Brain microvascular endothelial cell (primary cell): Measurements from ENCODE around the gene TBC1D1.
A peak's percentile ranks its signal among the peaks of the same experiment; 100 is the strongest.

Experiments used
- DNase-seq: peaks from one replicate; pipeline ENCODE4 v3.0.0-alpha.2; 2020
- H3K27ac ChIP-seq: fragments of 250-450 bp; sonication (Bioruptor Pico); 2 replicates; pipeline ENCODE4 v1.5.1; 2020; ENCODE audit warnings: mild to moderate bottlenecking, moderate library complexity
- H3K27me3 ChIP-seq: fragments of 250-450 bp; sonication (Bioruptor Pico); replicated peaks from 2 replicates; pipeline ENCODE4 v1.5.1; 2020; ENCODE audit warnings: mild to moderate bottlenecking
- H3K36me3 ChIP-seq: fragments of 250-450 bp; sonication (Bioruptor Pico); replicated peaks from 2 replicates; pipeline ENCODE4 v1.5.1; 2020; ENCODE audit warnings: mild to moderate bottlenecking
- H3K4me3 ChIP-seq: 2 replicates; pipeline ENCODE4 v1.5.1; 2011; ENCODE audit warnings: low read depth, mild to moderate bottlenecking, control low read depth, low read length, moderate library complexity
- in situ Hi-C: cut with HindIII; loops from 2 replicates; pipeline ENCODE4 v1.10.0; 2017; ENCODE audit warnings: low sequenced_read_pairs, low pct_ligation_motif_present
- TF ChIP-seq, protein P1 (sequence below): IDR thresholded peaks from 2 replicates; pipeline ENCODE4 v1.5.1; 2011; ENCODE audit warnings: low read depth, mild to moderate bottlenecking, moderate library complexity, low read length, control low read depth, inconsistent platforms; ENCODE audit errors: missing control alignments

The TBC1D1 gene

DNA sequence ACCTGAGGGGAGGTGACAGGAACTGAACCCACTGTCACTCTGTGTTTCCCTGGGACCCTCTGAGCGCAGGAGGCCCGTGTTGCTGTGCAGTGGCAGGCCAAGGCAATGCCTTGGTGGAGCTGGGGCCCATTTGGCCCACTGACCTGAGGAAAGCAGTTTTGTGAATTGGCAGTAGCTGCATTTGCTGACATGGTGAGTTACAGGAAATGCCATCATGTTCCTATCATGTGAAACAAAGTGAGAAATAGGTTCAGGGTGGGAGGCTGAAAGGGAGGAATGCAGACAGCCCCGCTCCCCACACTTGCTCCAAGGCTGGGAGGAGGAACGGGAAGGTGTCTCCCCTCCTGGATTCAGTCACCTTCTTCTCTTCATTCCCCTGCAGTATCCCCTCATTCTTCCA lies 215.4 kb downstream of the TBC1D1 start:
- no peaks in the 10 kb centered on the region for H3K27me3 ChIP-seq
- in situ Hi-C loops: no loop called here
- TF ChIP-seq, protein P1, sequence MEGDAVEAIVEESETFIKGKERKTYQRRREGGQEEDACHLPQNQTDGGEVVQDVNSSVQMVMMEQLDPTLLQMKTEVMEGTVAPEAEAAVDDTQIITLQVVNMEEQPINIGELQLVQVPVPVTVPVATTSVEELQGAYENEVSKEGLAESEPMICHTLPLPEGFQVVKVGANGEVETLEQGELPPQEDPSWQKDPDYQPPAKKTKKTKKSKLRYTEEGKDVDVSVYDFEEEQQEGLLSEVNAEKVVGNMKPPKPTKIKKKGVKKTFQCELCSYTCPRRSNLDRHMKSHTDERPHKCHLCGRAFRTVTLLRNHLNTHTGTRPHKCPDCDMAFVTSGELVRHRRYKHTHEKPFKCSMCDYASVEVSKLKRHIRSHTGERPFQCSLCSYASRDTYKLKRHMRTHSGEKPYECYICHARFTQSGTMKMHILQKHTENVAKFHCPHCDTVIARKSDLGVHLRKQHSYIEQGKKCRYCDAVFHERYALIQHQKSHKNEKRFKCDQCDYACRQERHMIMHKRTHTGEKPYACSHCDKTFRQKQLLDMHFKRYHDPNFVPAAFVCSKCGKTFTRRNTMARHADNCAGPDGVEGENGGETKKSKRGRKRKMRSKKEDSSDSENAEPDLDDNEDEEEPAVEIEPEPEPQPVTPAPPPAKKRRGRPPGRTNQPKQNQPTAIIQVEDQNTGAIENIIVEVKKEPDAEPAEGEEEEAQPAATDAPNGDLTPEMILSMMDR: no peak
- peaks cover 4% of the 10 kb centered on the region for H3K36me3 ChIP-seq
- H3K4me3 ChIP-seq: no peak overlapping the region
- H3K27ac ChIP-seq: peak overlapping the region; percentile 29
- DNase-seq: peak; percentile 43

DNA sequence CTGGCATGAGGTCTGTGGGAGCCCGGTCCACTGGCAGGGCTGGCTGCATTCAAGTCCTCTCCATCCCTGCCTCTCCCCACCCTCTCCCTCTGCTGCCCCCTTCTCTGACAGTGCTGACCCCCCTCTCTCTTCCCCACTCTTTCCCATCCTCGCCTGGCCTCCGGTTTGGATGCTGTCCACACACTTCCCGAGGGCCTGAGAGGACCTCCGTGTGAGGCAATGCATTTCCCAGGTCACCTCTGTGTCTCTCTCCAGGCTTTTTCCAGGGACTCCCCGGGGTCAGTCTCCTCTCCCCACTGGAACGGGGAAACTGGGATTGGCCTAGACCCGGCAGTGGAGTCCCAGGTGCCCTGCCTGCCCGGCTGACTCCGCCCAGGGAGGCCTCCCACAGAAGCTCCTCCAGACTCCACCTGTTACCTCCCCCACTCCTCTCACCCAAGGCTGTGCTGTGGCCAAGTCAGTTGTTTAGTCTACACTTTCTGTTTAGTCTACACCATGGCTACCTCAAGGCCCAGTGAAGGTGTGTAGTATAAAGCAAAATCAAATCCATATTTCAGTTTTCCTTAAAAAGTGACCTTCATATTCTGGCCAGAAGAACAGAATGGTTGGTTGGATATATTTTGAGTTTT lies 216.1 kb downstream of the TBC1D1 start:
- DNase-seq: no peak
- Histone ChIP-seq H3K27ac (peak overlapping the region; percentile 29), H3K36me3 (peaks cover 4% of the 10 kb centered on the region), H3K4me3 (no peak overlapping the region), H3K27me3 (no peaks in the 10 kb centered on the region)
- in situ Hi-C loops: no loop called here
- TF ChIP-seq, protein P1: no peak

DNA sequence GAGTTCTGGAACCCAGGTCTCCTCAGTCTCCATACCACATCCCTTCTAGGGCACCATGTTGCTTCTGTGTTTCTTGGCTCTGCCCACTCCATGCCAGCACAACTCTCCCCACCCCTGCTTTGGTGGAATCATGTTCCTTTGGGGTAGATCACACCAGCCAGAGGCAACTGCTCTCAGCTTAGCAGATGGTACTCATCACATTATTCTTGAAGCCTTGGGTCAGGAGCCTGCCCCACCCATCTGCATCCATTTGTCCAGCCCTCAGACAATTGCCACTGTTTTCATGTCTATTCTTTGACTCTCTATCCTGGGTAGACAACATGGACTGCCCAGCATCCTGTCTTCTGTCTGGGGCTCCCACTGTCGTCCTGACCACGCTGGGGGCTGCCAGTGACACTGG lies 216.9 kb downstream of the TBC1D1 start:
- peaks cover 4% of the 10 kb centered on the region for H3K36me3 ChIP-seq
- H3K27ac ChIP-seq: no peak overlapping the region
- in situ Hi-C loops: no loop called here
- no peak overlapping the region for H3K4me3 ChIP-seq
- no peak for DNase-seq
- H3K27me3 ChIP-seq: no peaks in the 10 kb centered on the region
- TF ChIP-seq, protein P1: no peak

DNA sequence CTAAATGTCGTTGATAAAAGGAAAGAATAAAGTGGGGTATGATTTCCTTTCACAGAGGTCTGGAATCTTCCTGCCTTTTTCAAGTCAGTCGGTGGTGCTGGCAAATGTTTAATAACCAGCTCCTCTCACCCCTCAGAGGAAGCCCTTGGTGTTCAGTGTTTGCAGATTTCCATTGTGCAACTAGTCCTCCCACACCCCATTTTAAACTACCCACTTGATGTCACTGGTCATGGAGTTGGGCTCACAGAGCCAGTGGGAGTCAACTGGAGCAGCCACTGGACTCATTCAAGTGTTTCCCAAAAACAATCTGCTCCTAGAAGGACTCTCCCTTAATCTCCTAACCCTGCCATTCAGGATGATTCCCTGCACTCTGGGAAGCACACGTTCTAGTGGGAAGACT lies 218.5 kb downstream of the TBC1D1 start:
- TF ChIP-seq, protein P1: no peak
- H3K27me3 ChIP-seq: no peaks in the 10 kb centered on the region
- no peak overlapping the region for H3K4me3 ChIP-seq
- H3K27ac ChIP-seq: no peak overlapping the region
- H3K36me3 ChIP-seq: peaks cover 4% of the 10 kb centered on the region
- in situ Hi-C loops: no loop called here
- no peak for DNase-seq

DNA sequence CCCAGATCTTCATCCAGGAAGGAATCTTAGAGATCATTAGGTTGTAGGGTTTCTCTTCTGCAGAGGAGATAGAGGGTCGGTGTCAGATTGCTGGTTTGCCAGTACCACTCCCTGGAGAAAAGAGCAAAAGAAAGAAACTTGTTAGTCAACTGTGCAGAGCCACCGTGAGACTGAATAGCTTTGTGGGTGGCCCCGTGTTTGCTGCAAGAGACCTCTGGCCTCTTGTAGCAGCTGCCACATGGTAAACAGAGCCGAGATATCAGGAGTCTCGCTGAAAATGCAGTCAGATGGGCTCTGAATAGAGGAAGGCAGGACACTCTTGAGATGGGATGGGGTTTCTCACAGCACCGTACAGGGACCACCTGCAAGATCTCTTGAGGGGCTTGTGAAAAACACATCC lies 219.0 kb downstream of the TBC1D1 start:
- in situ Hi-C loops: no loop called here
- no peak overlapping the region for H3K27ac ChIP-seq
- no peak for DNase-seq
- TF ChIP-seq, protein P1: no peak
- peaks cover 4% of the 10 kb centered on the region for H3K36me3 ChIP-seq
- no peak overlapping the region for H3K4me3 ChIP-seq
- H3K27me3 ChIP-seq: no peaks in the 10 kb centered on the region

DNA sequence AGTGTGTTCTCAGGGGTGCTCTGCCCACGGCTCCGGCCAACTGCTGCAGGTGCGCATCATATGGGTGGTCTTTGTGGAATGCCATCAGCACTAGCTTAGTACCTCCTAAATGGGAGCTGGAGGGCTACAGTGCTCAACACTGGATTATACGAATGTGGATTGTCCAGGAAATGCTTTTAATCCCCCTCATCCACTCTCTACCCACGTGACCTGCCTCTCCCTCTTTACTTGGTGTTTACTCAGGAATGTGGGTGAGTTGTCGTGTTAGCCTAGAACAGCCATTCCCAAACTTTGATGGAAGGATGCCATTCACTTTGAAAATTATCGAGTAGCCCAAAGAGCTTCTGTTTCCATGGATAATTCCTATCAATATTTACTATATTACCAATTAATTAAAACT lies 220.1 kb downstream of the TBC1D1 start:
- TF ChIP-seq, protein P1: no peak
- H3K27ac ChIP-seq: no peak overlapping the region
- no peak for DNase-seq
- in situ Hi-C loops: no loop called here
- no peaks in the 10 kb centered on the region for H3K27me3 ChIP-seq
- H3K4me3 ChIP-seq: no peak overlapping the region
- H3K36me3 ChIP-seq: peaks cover 4% of the 10 kb centered on the region
